ENCODE results near the gene DHRSX.
A peak's percentile ranks its signal among the peaks of the same experiment; 100 is the strongest.

The DHRSX gene

DNA sequence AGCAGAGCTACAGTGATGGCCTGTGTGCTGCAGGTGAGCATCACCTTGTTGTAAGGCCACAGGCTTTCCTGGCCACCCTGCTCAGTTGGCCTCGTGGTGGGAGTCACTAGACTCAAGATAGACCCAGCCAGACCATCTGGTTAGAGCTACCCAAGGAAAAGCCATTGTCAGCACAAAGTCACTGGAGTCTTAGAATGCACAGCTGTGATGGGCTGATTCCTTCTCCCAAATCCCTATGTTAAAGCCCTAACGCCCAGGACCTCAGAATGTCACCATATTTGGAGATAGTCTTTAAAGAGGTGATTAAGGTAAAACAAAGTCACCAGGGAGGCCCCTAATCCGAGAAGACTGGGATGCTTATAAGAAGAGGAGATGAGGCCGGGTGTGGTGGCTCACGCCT lies 173.4 kb downstream of the DHRSX start:
- no peaks in the 10 kb centered on the region for H3K27me3 ChIP-seq (replicated peaks; ENCODE audit: control insufficient read depth, insufficient read depth, low read length)
- TF ChIP-seq, protein P1, sequence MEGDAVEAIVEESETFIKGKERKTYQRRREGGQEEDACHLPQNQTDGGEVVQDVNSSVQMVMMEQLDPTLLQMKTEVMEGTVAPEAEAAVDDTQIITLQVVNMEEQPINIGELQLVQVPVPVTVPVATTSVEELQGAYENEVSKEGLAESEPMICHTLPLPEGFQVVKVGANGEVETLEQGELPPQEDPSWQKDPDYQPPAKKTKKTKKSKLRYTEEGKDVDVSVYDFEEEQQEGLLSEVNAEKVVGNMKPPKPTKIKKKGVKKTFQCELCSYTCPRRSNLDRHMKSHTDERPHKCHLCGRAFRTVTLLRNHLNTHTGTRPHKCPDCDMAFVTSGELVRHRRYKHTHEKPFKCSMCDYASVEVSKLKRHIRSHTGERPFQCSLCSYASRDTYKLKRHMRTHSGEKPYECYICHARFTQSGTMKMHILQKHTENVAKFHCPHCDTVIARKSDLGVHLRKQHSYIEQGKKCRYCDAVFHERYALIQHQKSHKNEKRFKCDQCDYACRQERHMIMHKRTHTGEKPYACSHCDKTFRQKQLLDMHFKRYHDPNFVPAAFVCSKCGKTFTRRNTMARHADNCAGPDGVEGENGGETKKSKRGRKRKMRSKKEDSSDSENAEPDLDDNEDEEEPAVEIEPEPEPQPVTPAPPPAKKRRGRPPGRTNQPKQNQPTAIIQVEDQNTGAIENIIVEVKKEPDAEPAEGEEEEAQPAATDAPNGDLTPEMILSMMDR (IDR thresholded peaks at IDR 0.05; ENCODE audit: insufficient read depth, low read length, poor library complexity, severe bottlenecking) = no peak
- no peaks in the 10 kb centered on the region for H3K36me3 ChIP-seq (ENCODE audit: control insufficient read depth, insufficient read depth, low read length)
- no peak for DNase-seq (ENCODE audit: extremely low read depth, insufficient read length)
- H3K4me3 ChIP-seq (replicated peaks; ENCODE audit: low read depth, low read length) = no peak overlapping the region

DNA sequence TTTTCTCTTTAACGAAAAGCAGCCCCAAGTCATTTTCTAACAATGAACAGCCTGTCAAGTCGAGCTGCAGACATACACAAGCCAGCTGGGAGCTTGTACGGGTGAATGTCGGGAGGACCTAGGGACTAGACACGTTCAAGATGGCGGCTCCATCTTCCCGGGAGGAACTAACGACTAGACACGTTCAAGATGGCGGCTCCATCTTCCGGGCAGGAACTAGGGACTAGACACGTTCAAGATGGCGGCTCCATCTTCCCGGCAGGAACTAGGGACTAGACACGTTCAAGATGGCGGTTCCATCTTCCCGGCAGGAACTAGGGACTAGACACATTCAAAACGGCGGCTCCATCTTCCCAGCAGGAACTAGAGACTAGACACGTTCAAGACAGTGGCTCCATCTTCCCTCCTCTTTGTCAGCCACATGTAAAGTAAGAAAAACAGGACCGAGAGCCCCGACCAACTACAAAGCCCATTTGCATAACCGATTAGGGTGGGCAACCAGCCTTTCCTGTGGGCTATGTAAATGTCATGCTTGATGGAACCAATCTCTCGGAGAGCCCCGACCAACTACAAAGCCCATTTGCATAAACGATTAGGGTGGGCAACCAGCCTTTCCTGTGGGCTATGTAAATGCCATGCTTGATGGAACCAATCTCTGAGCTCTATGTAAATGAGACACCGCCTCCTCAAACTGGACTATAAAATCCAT lies 175.5 kb downstream of the DHRSX start:
- TF ChIP-seq, protein P1 (IDR thresholded peaks at IDR 0.05; ENCODE audit: insufficient read depth, low read length, poor library complexity, severe bottlenecking) = no peak
- no peaks in the 10 kb centered on the region for H3K27me3 ChIP-seq (replicated peaks; ENCODE audit: control insufficient read depth, insufficient read depth, low read length)
- peak; percentile 65 for DNase-seq (ENCODE audit: extremely low read depth, insufficient read length)
- peak overlapping the region; percentile 27 for H3K4me3 ChIP-seq (replicated peaks; ENCODE audit: low read depth, low read length)
- H3K36me3 ChIP-seq (ENCODE audit: control insufficient read depth, insufficient read depth, low read length) = no peaks in the 10 kb centered on the region

DNA sequence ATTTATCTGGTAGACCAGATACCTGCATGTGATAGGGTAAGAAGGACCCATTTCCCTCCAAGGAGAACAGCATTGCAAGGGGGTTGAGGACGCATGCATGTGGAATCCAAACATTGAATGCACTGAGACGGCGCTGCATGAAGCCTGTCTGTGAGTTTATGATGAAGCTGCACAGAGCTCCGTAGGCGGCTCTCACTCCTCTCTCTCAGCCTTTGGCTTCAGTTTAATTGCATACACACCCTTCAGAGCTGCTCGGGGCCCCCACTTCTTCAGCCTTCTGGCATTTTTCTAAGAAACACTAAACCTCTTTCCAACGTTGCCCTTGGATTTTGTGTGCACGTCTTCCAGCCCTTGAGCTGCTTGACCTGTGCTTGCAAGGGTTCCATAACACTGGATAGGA lies 176.6 kb downstream of the DHRSX start:
- TF ChIP-seq, protein P1 (IDR thresholded peaks at IDR 0.05; ENCODE audit: insufficient read depth, low read length, poor library complexity, severe bottlenecking) = no peak
- no peak overlapping the region for H3K4me3 ChIP-seq (replicated peaks; ENCODE audit: low read depth, low read length)
- DNase-seq (ENCODE audit: extremely low read depth, insufficient read length) = no peak
- no peaks in the 10 kb centered on the region for H3K27me3 ChIP-seq (replicated peaks; ENCODE audit: control insufficient read depth, insufficient read depth, low read length)
- no peaks in the 10 kb centered on the region for H3K36me3 ChIP-seq (ENCODE audit: control insufficient read depth, insufficient read depth, low read length)

DNA sequence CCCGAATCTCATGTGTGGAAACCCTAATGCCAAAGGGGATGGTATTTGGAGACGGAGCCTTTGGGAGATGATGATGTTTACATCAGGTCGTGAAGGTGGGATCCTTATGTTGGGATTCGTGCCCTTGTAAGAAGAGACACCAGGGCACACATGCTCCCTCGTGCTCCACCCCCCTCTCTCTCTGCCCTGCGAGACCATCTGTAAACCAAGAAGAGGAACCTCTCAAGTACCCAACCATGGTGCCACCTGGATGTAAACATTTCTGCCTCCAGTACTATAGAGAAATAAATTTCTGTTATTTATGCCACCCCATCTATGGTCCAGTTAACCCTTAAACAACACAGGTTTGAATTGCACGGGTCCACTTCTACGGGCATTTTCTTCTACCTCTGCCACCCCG lies 179.4 kb downstream of the DHRSX start:
- no peak for DNase-seq (ENCODE audit: extremely low read depth, insufficient read length)
- TF ChIP-seq, protein P1 (IDR thresholded peaks at IDR 0.05; ENCODE audit: insufficient read depth, low read length, poor library complexity, severe bottlenecking) = no peak
- Histone ChIP-seq H3K36me3 (ENCODE audit: control insufficient read depth, insufficient read depth, low read length) (no peaks in the 10 kb centered on the region), H3K4me3 (replicated peaks; ENCODE audit: low read depth, low read length) (no peak overlapping the region), H3K27me3 (replicated peaks; ENCODE audit: control insufficient read depth, insufficient read depth, low read length) (no peaks in the 10 kb centered on the region)

DNA sequence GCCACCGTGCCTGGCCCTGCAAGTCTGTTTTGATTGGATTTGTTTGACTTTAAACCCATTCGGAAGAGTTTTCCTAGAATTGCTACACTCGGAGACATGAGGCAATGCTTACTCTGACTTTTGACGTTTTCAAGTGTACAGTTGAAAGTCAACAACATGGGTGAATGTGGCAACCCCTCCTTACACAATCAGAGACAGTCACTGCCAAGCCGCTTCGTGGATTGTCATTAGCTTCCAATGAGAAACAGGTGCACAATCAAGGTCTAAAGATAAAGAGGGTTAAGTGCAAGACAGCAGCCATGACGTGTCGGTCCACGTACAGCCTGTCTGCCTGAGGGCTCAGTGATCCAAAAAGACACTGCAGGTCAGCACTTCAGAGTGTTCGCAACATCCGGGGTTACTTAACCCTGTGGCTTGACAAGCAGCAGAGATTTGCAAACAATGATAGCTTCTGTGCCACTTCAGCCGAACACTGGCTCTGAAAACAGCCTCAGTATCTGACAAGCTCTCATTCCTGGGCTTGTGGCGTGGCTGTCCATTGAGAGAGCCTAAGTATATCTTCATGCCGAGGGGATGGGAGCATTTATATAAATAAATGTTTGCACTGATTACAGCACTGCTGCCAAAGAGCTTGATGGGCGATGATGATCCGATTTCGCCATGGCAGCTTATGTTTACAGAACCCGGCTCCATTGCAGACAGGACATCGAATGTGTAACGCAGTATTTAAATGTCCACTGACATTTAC lies 180.0 kb downstream of the DHRSX start:
- no peak for DNase-seq (ENCODE audit: extremely low read depth, insufficient read length)
- Histone ChIP-seq H3K27me3 (replicated peaks; ENCODE audit: control insufficient read depth, insufficient read depth, low read length) (no peaks in the 10 kb centered on the region), H3K4me3 (replicated peaks; ENCODE audit: low read depth, low read length) (no peak overlapping the region)

More for the DNA sequence above, 180.0 kb downstream of the DHRSX start:
- TF ChIP-seq, protein P1 (IDR thresholded peaks at IDR 0.05; ENCODE audit: insufficient read depth, low read length, poor library complexity, severe bottlenecking) = no peak
- H3K36me3 ChIP-seq (ENCODE audit: control insufficient read depth, insufficient read depth, low read length) = no peaks in the 10 kb centered on the region
